Lower lobe of right lung (tissue), 2 donors: ENCODE measurements around the gene MAPRE2. TPM values are rescaled to one million over a fixed set of nuclear protein-coding genes. Genes with fewer than 3 reads are reported as not detected.

ENCODE experiments used
- ATAC-seq, 2 donors: fragments of 200-7000 bp; cut with Tn5 transposase; one replicate each; pipeline ENCODE4 v1.9.1; 2020 to 2022; ENCODE audit warnings: mild to moderate bottlenecking in 2 of 2, moderate library complexity in 2 of 2
- DNase-seq: peaks from one replicate; pipeline ENCODE4 v3.0.0-alpha.2; 2020
- H3K27ac ChIP-seq: fragments of 200-600 bp; one replicate; pipeline ENCODE4 v1.8.0; 2022
- H3K27me3 ChIP-seq: fragments of 200-600 bp; one replicate; pipeline ENCODE4 v1.8.0; 2022; ENCODE audit warnings: low read depth
- H3K36me3 ChIP-seq: fragments of 200-600 bp; one replicate; pipeline ENCODE4 v1.8.0; 2022; ENCODE audit warnings: mild to moderate bottlenecking
- H3K4me1 ChIP-seq: fragments of 200-600 bp; one replicate; pipeline ENCODE4 v1.8.0; 2022
- H3K4me3 ChIP-seq: fragments of 200-600 bp; one replicate; pipeline ENCODE4 v1.8.0; 2022; ENCODE audit warnings: mild to moderate bottlenecking
- H3K9me3 ChIP-seq: fragments of 200-600 bp; one replicate; pipeline ENCODE4 v1.8.0; 2022
- intact Hi-C: fragments of 100-400 bp; cut with DNase I; formaldehyde crosslinking; loops from one replicate; pipeline ENCODE4 v1.11.0; 2022
- total RNA-seq: library from RNA; stranded (reverse); fragmentation: NEBNext Ultra II Directional; extraction: Animal tissue kit (Norgen Biotek cat#: 25700); gene quantifications from one replicate; pipeline ENCODE4 v1.2.1, GENCODE V29; 2021
- TF ChIP-seq, protein P1 (sequence below): fragments of 200-600 bp; IDR thresholded peaks from one replicate; pipeline ENCODE4 v1.8.0; 2022; ENCODE audit warnings: antibody characterized with exemption, mild to moderate bottlenecking
- donor health status: DM: no; HTN: yes; CAD: no; lungs with severe emphysema.

Gene MAPRE2
- total RNA-seq, 1 donor from 2014 or later = 33.8 TPM

DNA sequence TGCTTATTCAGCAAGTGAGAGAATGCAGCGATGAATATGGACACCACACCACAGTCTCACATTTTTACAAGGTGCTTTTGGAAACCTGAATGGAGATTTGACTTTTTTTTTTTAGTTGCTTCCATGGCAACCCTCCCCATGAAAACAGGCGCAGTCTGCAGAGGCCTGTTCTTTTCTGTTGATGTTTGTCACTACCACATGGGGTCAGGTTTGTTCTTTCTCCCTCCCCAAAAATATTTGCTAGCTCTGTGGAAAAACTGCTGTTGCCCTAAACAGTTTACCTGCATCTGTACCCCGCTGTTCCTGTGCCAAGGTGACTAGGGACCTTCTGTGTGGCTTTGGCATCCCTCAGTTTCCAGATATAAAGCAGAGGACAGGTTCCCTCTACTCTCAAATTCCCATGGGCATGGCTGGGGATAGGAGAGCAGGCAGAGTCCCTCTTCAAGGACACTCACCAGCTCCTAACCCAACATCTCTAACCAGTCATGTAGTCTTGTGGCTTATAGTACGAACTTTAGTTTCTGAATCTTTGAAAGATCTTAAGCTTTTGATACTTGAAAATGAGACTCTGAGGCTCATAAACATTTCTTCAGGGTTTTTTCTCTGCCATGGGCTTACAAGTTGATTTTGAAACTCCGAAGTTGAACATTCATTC lies 14.7 kb upstream of the MAPRE2 start:
- Histone ChIP-seq H3K27ac (peak overlapping the region; percentile 15), H3K4me3 (no peak overlapping the region), H3K36me3 (no peaks in the 10 kb centered on the region), H3K9me3 (no peaks in the 10 kb centered on the region), H3K4me1 (peaks cover 37% of the 10 kb centered on the region), H3K27me3 (no peaks in the 10 kb centered on the region)
- ATAC-seq (peak in 1 of 2 donors; percentile 45), DNase-seq (no peak)
- TF ChIP-seq, protein P1, sequence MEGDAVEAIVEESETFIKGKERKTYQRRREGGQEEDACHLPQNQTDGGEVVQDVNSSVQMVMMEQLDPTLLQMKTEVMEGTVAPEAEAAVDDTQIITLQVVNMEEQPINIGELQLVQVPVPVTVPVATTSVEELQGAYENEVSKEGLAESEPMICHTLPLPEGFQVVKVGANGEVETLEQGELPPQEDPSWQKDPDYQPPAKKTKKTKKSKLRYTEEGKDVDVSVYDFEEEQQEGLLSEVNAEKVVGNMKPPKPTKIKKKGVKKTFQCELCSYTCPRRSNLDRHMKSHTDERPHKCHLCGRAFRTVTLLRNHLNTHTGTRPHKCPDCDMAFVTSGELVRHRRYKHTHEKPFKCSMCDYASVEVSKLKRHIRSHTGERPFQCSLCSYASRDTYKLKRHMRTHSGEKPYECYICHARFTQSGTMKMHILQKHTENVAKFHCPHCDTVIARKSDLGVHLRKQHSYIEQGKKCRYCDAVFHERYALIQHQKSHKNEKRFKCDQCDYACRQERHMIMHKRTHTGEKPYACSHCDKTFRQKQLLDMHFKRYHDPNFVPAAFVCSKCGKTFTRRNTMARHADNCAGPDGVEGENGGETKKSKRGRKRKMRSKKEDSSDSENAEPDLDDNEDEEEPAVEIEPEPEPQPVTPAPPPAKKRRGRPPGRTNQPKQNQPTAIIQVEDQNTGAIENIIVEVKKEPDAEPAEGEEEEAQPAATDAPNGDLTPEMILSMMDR = peak; percentile 24
- intact Hi-C loops = no loop called here

DNA sequence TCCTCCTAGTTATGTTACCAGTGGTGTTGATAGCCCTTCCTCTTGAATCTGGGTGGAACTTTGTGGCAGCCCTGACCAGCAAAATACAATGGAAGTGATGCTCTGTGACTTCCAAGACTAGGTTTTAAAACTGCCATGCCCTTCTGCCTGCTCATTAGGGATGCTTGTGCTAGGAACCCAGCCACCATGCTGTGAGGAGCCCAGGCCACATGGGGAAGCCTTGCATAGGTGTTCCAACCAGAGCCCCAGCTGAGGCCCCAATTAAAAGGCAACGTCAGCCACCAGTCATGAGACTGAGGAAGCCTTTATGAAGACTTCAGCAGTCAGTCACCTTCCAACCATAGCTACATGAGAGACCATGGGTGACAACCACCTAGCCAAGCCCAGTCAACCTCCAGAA lies 14.0 kb upstream of the MAPRE2 start:
- H3K4me1 ChIP-seq = peaks cover 37% of the 10 kb centered on the region
- intact Hi-C loops = no loop called here
- ATAC-seq (no peak), DNase-seq (no peak)
- no peaks in the 10 kb centered on the region for H3K36me3 ChIP-seq
- H3K27me3 ChIP-seq = no peaks in the 10 kb centered on the region
- no peak overlapping the region for H3K27ac ChIP-seq
- H3K9me3 ChIP-seq = no peaks in the 10 kb centered on the region
- TF ChIP-seq, protein P1 = no peak
- H3K4me3 ChIP-seq = no peak overlapping the region

DNA sequence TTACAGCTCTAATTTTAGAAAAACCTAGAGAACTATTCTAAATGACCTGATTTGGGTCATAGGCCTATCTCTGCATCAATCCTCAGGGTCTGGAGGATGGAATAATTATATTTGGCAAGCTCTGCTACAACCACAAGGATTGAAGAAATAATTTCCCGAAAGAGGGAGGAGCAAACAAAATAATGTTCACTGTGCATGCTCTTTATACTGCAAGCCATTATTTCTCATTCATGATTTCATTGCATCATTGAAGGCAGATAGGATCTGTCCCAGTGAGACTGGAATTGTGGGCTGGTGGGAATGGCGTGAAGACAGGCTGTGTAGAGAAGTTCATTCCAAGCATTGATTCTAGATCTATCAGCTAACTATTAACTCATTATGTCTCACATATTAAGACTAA lies 12.7 kb upstream of the MAPRE2 start:
- H3K4me1 ChIP-seq = peaks cover 37% of the 10 kb centered on the region
- H3K9me3 ChIP-seq = no peaks in the 10 kb centered on the region
- no peak for ATAC-seq
- no peak overlapping the region for H3K27ac ChIP-seq
- TF ChIP-seq, protein P1 = no peak
- H3K4me3 ChIP-seq = no peak overlapping the region
- intact Hi-C loops = no loop called here
- no peaks in the 10 kb centered on the region for H3K36me3 ChIP-seq
- no peak for DNase-seq
- H3K27me3 ChIP-seq = no peaks in the 10 kb centered on the region

DNA sequence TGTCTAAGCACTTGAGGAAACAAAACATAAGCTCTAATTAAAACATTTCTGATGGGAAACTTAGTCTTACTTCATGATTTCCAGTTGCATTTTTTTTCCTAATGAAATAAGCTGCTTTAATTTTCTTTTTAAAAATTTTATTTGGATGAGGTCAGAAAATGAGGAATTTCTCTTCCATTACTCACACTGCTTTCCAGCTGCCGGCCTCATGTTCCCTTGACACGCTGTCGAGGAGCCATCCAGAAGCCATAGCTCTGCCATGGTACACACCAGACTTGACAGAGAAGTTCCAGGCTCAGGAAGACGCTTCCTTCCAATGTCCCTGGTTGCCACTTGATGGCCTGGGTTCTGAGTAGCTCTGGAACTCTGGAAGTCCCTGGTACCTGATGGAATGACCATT lies 12.1 kb upstream of the MAPRE2 start:
- TF ChIP-seq, protein P1 = no peak
- H3K9me3 ChIP-seq = no peaks in the 10 kb centered on the region
- H3K27me3 ChIP-seq = no peaks in the 10 kb centered on the region
- intact Hi-C loops = no loop called here
- ATAC-seq (no peak), DNase-seq (peak; percentile 38)
- peak overlapping the region; percentile 71 for H3K27ac ChIP-seq
- peak overlapping the region; percentile 37 for H3K4me3 ChIP-seq
- peaks cover 37% of the 10 kb centered on the region for H3K4me1 ChIP-seq
- H3K36me3 ChIP-seq = no peaks in the 10 kb centered on the region

DNA sequence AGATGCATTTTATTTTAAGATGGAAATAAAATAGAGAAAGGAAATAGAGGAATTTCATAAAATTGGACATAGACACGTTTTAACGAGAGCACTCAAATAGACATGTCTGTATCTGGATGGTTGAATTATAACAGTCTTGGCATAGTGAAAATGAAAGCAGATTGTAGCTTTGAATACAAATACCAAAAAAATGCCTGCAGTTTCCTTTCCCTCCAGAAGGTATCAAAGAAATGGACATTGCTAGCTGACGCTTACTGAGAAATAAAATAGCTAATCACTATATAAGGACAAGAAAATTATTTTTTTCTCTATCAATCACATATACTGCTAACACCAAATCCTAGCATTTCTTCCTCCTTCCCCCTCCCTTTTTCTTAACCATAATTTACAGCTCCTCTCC lies 11.4 kb upstream of the MAPRE2 start:
- ATAC-seq (peak; percentile 35 to 43), DNase-seq (no peak)
- TF ChIP-seq, protein P1 = peak; percentile 20
- intact Hi-C loops = no loop called here
- no peaks in the 10 kb centered on the region for H3K27me3 ChIP-seq
- peak overlapping the region; percentile 71 for H3K27ac ChIP-seq
- no peaks in the 10 kb centered on the region for H3K9me3 ChIP-seq
- no peaks in the 10 kb centered on the region for H3K36me3 ChIP-seq
- H3K4me1 ChIP-seq = peaks cover 31% of the 10 kb centered on the region
- peak overlapping the region; percentile 37 for H3K4me3 ChIP-seq
